ENCODE results near the gene ADPRHL1.

- TF ChIP-seq CTCF (conservative IDR thresholded peaks at IDR 0.05), result no peak
- TF ChIP-seq EZH2 (IDR thresholded peaks at IDR 0.05; ENCODE audit: low read depth), result no peak
These were observed 54.1 kb downstream of the ADPRHL1 start for GRCh38 chr13:113398963-113399754.
